ENCODE data around the gene TDRD1.

Gene TDRD1

DNA sequence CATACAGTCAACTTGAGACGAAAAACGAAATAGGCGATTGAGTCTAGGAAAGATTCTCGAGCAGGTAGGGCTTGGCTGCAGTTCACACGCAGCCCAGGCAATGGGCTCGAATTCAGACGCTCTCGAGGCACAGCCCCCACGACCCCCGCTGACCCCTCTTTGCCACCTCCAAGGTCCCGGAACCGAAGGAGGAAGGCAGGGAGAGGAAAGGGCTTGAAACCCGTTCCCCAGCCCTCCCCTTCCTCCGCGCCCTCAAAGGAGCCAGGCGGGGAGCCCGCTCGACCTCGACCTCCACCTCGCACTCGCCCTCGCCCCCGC lies 5.6 kb upstream of the TDRD1 start:
- in situ Hi-C loops (cut with MboI; ENCODE audit: low pct_unique_long_range_greater_than_20kb, low sequenced_read_pairs), result no loop called here
- no peak for DNase-seq

DNA sequence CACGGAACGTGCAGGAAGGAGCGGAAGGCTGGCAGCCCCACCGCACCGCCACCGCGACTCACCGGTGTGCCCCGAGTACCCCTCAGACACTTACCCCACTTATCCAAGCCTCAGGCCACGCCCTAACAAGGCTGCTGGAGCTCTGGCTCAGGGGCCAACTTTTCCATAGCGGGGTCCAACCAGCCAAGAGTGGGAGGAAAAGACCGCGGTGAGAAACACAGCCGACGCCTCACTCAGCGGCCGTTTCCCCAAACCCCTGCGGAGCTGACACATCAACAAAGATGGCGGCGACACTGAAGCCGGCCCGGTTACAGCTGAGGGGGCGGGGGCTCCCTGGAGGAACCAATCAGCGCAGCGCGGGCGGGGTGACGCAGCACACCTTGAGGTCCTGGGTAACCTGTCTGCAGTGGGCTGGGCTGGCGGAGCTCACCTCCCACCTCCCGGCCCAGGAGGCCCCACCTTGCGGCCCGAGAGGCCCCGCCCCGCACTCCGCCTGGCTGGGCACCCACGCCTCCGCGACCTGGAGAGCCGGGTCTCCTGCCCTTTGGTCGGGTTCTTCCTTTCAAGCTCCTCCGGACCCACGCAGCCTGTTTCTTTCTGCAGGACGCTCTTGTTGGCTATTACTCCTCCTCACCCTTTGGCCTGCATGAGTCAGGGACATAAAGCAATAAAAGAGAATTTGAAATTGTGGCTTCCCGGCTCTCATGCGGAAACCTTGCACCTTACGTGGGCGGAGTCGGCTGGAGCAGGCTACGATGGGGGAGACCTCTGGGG lies 5.0 kb upstream of the TDRD1 start, which contains the start of gene CCDC186:
Gene CCDC186, minus strand, starts transcription at position 283 of the 774 bp plus-strand sequence. CDS start 10,935 bp downstream, outside the sequence.
- in situ Hi-C loops (cut with MboI; ENCODE audit: low pct_unique_long_range_greater_than_20kb, low sequenced_read_pairs), result no loop called here

DNA sequence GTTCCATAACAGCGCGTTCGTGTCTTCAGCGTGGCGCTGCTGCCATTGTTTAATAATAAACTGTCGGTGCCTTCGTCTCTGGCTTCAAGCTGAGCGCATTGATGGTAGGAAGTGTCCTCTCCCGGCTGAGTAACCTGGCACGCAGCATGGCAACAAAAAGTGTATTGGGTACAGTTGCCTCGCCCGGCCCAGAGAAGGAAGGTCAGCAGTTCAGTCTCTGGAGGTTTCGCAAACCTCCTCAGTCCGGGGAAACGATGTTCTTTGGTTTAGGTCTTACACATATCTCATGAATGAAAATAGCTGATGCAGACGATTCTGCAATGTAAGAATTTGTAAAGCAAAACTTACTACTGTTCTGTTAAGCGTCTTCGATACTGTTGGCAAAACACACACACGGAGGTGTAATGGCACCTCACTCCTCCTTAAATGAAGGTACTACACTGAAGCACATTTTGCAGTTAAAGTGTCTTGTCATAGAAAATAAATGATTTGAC lies 4.4 kb upstream of the TDRD1 start:
- in situ Hi-C loops (cut with MboI; ENCODE audit: low pct_unique_long_range_greater_than_20kb, low sequenced_read_pairs), result no loop called here
- no peak for DNase-seq

More for the DNA sequence above, 5.0 kb upstream of the TDRD1 start, which contains the start of gene CCDC186:
- DNase-seq, result peak; percentile 92

DNA sequence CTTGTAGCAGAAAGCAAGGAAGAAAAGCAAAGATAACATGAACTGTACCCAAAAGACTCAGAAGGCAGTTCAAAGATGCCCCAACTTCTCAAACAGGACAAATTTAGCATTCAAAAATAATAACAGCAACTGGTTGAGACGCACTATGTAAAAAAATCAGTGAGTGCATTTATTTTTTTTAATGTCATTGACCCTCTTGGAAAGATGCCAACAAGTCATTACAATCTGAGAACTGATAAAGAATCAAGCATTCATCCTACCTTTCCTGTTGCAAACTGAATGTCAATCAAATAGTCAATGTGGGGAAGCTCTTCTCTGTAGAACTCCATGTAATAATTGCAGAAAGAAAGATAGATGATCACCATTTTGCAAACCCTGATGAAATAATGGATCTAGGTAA lies 3.5 kb upstream of the TDRD1 start:
- in situ Hi-C loops (cut with MboI; ENCODE audit: low pct_unique_long_range_greater_than_20kb, low sequenced_read_pairs), result no loop called here
- no peak for DNase-seq

DNA sequence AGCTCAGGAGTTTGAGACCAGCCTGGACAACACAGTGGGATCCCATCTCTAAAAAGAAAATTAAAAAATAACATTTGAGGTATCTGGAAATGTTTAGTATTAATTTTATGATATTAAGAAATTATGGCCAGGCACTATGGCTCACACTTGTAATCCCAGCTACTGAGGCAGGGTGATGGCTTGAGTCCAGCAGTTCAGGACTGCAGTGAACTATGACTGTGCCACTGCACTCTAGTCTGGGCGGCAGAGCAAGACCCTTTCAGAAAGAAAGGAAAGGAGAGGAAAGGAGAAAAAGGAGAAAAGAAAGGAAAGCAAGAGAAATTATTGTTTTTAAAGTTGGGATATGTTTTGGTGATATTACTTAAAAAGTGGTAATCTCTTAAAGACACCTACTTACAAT lies 2.6 kb upstream of the TDRD1 start:
- DNase-seq, result no peak
- in situ Hi-C loops (cut with MboI; ENCODE audit: low pct_unique_long_range_greater_than_20kb, low sequenced_read_pairs), result no loop called here

DNA sequence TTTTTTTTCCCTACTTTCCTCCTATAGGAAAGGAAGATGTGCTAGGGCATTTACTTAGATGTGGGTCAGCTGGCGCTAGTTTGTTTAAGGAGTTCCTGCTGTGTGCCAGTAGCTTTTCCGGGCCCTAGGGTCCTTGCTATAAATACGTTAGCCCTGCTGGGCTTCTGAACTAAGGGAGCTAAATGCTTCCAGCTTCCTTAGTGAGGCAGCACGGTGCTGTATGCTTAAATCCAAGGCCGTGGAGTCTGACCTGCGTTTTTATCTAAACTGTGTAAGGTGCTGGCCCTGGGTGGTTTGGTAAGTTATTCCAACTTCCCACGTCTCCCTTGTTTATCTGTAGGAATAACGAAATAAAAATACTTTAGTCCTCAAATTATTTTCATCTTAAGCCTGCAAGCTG lies 594 bp downstream of the TDRD1 start:
- in situ Hi-C loops (cut with MboI; ENCODE audit: low pct_unique_long_range_greater_than_20kb, low sequenced_read_pairs), result no loop called here

DNA sequence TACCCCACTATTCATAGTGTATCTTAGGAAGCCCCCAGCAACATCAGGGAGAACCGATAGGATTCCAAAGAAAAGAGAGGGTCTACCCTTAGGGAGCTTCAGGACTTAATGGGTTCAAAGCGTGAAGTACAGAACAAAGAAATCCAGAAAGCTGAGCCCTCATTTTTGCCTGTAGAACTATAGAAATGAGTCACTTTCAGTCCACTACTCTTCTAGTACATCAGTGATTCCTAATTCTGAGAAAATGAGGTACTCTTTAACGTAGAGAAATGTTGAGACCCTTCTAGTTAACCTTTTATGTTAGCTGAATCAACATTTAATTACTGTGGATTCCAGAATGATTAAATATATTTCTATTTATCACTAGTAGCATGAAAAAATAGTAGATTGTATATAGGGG lies 1.8 kb downstream of the TDRD1 start:
- DNase-seq, result no peak
- in situ Hi-C loops (cut with MboI; ENCODE audit: low pct_unique_long_range_greater_than_20kb, low sequenced_read_pairs), result no loop called here

More for the DNA sequence above, 594 bp downstream of the TDRD1 start:
- DNase-seq, result no peak

DNA sequence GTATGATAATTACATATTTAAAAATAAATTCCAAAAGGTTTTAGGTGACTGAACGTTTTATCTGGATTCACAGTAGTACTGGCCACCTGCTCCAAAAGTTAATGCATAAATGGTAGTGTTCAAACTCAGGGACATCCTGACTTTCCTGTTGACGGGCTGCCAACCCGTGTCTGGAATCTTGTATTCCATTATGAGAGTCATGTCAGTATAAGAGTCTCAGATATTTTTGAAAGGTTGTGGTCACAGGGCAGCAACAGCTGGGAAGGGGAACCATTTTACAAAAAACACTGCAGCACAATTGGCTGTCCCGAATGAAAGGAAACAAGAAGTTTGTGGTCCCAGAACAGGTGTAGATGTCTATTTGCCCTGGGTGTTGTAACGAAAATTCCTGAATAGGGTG lies 2.8 kb downstream of the TDRD1 start:
- in situ Hi-C loops (cut with MboI; ENCODE audit: low pct_unique_long_range_greater_than_20kb, low sequenced_read_pairs), result no loop called here
- peak; percentile 26 for DNase-seq

DNA sequence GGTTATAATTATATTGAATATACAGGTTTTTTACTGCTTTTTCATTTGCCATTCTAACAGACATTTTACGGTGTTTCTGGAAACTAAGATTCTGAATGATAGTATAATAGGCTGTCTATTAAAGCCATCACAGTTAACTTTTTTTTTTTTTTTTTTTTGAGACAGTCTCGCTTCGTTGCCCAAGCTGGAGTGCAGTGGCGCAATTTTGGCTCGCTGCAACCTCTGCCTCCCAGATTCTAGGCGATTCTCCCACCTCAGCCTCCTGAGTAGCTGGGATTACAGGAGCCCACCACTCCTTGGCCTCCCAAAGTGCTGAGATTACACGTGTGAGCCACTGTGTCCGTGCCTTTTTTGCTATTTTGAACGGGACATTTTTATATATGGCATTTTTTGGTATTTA lies 4.4 kb downstream of the TDRD1 start:
- in situ Hi-C loops (cut with MboI; ENCODE audit: low pct_unique_long_range_greater_than_20kb, low sequenced_read_pairs), result no loop called here
- no peak for DNase-seq

DNA sequence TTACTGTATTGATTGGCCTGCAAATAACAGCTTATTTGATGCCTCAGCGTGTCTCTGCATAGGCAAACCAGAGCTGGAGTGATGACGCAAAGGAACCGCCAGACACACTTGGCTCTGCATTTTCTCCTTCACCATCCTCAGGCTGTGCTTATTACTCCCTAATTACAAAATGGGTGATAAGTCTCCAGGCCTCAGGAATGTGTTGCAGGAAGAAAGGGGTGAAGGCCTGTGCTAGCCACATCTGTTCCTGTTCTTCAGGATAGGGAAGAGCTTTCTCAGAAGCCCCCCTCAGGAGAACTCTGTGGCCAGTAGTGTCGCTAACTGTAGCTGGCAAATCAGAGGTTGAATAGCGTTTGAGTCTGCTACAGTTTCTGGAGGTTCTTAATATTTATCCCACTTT lies 5.1 kb downstream of the TDRD1 start:
- no peak for DNase-seq
- in situ Hi-C loops (cut with MboI; ENCODE audit: low pct_unique_long_range_greater_than_20kb, low sequenced_read_pairs), result no loop called here

DNA sequence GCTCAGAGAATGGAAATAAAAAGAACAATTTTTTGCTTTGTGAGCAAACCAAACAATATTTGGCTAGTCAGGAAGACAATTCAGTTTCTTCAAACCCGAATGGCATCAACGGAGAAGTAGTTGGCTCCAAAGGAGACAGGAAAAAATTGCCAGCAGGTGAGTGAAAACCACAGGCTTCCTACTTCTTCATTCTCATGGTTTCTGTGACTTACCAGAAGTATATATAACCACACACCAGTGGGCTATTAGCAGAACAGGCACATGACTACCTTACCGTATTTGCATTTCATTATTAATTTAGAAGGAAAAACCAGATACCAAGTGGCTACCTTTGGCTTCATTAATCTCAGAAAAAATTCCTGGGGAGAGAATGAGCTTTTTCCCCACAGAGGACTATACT lies 8.8 kb downstream of the TDRD1 start:
- no peak for DNase-seq
- in situ Hi-C loops (cut with MboI; ENCODE audit: low pct_unique_long_range_greater_than_20kb, low sequenced_read_pairs), result no loop called here

DNA sequence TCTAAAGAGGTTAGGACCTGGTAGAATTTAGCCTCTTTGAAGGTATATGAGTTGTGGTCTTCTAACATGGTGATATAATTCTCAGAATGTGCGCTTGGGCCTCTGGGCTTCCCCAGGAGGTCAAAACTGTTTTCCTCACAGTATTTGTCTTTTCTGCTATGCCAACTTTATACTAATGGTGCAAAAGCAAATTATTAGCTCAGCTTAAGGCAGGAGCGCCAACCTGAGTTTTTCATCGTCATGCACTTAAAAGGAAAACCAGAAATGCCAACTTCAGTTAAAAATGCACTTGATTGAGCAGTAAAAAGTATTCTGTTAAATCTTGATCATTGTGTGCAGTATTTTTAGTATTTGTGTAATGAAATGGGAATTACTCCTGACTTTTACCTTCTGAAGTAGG lies 9.7 kb downstream of the TDRD1 start:
- no peak for DNase-seq
- in situ Hi-C loops (cut with MboI; ENCODE audit: low pct_unique_long_range_greater_than_20kb, low sequenced_read_pairs), result no loop called here

DNA sequence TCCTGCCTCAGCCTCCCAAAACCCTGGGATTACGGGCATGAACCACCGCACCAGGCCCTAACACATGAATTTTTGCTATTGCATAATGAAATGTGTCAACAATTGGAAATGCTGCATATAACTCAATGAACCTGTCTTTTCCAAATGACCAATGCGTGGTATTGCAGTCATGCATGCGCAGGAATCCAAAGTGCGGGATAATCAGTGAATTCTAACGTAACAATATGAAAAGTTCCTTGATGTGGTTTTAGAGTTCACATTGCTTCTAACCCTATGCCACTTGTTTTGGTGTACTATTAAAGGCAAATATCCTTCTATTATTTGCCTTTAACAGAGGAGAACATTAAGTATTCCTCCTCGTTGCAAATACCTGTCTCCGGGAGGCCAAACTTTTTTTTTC lies 10.5 kb downstream of the TDRD1 start:
- in situ Hi-C loops (cut with MboI; ENCODE audit: low pct_unique_long_range_greater_than_20kb, low sequenced_read_pairs), result no loop called here

DNA sequence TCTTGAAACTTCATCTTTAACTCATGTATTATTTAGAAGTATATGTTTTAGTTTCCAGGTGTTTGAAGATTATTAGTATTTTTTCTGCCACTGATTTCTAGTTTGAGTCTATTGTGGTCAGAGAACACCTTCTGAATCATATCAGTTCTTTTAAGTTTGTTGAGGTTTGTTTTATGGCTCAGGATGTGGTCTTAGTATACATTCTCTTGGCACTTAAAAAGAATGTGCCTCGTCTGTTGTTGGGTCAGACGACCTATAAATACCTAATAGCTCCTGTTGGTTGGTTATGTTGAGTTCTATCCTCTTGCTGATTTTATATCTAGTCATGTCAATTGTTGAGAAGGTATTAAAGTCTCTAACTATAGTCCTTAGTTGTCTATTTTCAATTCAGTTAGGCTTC lies 15.9 kb downstream of the TDRD1 start:
- in situ Hi-C loops (cut with MboI; ENCODE audit: low pct_unique_long_range_greater_than_20kb, low sequenced_read_pairs), result no loop called here
- DNase-seq, result no peak

More for the DNA sequence above, 10.5 kb downstream of the TDRD1 start:
- no peak for DNase-seq

DNA sequence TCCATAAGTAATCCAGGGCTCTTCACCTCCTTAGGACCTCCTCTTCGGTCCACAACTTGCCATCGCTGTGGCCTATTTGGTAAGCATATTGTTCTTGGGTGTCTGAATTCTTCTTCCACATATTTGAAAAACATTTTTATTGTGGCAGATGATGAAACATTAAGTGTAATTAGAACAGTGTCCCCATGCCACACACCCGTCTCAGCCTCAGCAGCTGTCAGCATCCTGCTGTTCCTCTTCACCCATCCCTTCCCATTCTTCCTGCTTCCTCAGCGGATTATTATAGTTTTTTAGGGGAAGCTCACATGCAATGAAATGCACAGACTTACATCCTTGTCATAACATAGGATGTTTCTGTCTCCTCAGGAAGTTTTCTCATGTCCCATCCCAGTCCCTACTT lies 20.1 kb downstream of the TDRD1 start:
- DNase-seq, result no peak
- in situ Hi-C loops (cut with MboI; ENCODE audit: low pct_unique_long_range_greater_than_20kb, low sequenced_read_pairs), result no loop called here

DNA sequence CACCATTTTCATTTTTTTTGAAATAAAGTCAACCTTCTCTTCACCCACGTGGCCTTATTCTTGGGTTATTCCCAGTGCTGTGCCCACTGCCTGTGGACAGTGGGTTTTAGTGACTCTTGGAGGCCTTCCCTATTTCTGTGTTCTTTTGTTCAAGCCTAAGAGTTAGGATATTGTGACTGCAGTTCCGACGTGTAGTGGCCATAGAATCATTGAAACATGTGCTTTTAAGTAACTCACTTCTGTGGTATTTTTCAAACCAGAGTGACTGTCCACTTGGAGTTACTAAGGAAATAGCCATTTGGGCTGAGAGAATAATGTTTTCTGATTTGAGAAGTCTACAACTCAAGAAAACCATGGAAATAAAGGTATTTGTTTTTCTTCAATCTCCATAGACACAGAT lies 23.7 kb downstream of the TDRD1 start:
- no peak for DNase-seq
- in situ Hi-C loops (cut with MboI; ENCODE audit: low pct_unique_long_range_greater_than_20kb, low sequenced_read_pairs), result no loop called here

DNA sequence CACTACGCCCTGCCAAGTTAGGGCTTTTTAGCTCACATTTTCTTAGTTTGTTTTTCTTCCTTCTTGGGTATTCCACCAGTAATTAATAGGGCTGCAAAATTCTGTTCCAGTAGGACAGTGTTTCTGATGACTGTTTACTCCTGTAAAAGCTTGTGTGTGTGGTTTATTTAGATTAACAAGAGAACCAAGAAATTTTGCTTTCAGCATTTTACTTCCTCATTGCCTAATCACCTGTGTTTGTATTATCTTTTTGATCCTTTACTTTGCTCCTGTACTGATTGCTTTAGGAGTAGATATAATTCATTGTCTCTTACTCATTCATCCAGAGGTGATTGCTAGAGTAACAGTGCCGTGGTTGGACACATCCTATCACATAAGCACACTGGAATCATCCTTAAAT lies 27.7 kb downstream of the TDRD1 start:
- in situ Hi-C loops (cut with MboI; ENCODE audit: low pct_unique_long_range_greater_than_20kb, low sequenced_read_pairs), result no loop called here
- no peak for DNase-seq

DNA sequence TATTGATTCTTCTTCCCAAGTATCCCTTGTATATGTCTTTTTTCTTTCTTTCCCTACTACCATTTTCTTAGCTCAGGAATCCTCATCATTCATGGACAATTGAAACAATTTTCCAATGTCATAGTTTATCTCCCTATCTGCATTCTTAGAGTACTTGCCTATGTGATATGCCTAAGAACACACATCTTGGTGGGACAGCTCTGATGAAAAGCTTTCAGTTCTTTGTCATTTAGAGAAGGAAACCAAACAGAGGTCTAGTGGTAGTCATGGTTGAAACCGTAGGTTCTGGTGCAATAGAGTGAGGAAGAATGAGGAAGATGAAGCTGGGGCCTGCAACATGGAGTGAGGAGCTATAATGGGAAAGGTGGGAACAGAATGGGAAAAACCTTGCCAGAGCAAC lies 28.2 kb downstream of the TDRD1 start:
- no peak for DNase-seq
- in situ Hi-C loops (cut with MboI; ENCODE audit: low pct_unique_long_range_greater_than_20kb, low sequenced_read_pairs), result no loop called here

DNA sequence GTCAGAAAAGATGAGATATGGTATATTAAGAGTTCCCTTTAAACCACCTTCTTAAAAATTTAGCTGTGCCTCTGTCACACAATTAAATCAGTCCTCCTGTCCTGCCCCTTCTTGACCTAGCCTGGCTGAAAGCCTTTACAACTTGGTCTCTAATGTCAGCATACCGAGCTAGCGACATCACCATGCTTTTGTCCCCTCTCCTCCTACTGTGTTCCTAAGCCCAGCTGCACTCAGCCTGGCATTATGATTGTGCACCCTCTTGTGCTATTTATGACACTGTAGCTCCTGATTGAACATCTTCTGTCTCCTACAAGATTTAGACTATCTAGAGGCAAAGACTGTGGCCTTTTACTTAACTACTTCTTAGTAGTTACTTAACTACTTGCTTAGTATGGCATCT lies 29.2 kb downstream of the TDRD1 start:
- DNase-seq, result no peak
- in situ Hi-C loops (cut with MboI; ENCODE audit: low pct_unique_long_range_greater_than_20kb, low sequenced_read_pairs), result no loop called here

DNA sequence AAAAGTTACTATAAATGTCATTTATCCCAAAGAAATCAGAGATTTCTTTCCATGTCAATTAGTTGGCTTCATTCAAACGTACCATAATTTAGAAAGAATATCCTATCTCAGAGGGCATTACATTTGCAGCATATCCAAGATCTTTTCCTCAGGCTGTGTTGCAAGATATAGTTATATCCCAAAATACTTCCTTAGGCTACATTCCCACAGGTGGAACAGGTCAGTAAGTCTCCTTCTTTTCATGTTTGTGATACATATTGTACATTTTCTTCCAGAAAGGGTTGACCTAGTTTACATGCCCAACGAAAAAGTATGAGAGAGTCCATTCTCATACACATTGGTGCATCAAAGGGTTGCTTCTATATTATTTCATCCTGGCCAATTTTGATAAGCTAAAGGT lies 33.0 kb downstream of the TDRD1 start:
- in situ Hi-C loops (cut with MboI; ENCODE audit: low pct_unique_long_range_greater_than_20kb, low sequenced_read_pairs), result no loop called here
- DNase-seq, result no peak

DNA sequence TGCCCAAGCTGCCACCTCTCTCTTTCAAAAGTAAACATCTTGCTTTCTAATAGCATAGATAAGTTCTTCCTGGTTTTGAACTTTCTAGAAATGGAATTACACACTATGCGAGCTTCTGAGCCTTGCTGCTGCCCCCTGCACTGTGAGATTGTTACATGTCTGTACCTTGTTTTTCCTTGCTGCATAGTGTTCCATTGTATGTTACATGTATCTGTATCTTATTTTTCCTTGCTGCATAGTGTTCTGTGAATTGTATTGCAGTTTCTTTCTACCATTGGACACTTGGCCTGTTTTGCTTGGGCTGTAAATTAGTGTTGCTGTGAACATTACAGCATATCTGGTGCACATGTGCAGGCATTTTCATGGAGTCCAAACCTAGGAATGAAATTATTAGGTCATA lies 35.9 kb downstream of the TDRD1 start:
- DNase-seq, result no peak
- in situ Hi-C loops (cut with MboI; ENCODE audit: low pct_unique_long_range_greater_than_20kb, low sequenced_read_pairs), result no loop called here

Data from KBM-7 (cell line).